Thoracic aorta (tissue), 2 donors: ENCODE data around the gene GBP5. TPM values are rescaled to one million over a fixed set of nuclear protein-coding genes. Genes with fewer than 3 reads are reported as not detected.

Source experiments
- ATAC-seq: fragments of 150-250 bp; one replicate; pipeline ENCODE4 v1.8.0; 2017; ENCODE audit warnings: low read depth; ENCODE audit not compliant: insufficient number of reproducible peaks, low FRiP score
- DNase-seq: peaks from one replicate; pipeline ENCODE4 v3.0.0-alpha.2; 2020; ENCODE audit warnings: low spot score
- H3K27ac ChIP-seq, 2 donors: fragments of 200-600 bp; sonication (generic); 1 replicate in 1 of 2; 2 replicates in 1 of 2; pipeline ENCODE4 v1.5.1; 2016; ENCODE audit warnings: mild to moderate bottlenecking in 2 of 2, moderate library complexity in 2 of 2
- H3K27me3 ChIP-seq: fragments of 200-600 bp; sonication (generic); replicated peaks from 2 replicates; pipeline ENCODE4 v1.6.0; 2016; ENCODE audit warnings: mild to moderate bottlenecking; ENCODE audit not compliant: insufficient read depth
- H3K36me3 ChIP-seq: fragments of 200-600 bp; sonication (generic); one replicate; pipeline ENCODE4 v1.5.1; 2016
- H3K4me1 ChIP-seq, 2 donors: fragments of 200-600 bp; sonication (generic); 1 replicate in 1 of 2; 2 replicates in 1 of 2; pipeline versions ENCODE4 v1.5.1 to v1.6.0; 2016; ENCODE audit warnings: low read depth in 2 of 2, mild to moderate bottlenecking in 1 of 2; ENCODE audit not compliant: control insufficient read depth in 1 of 2
- H3K4me3 ChIP-seq: fragments of 200-600 bp; sonication (generic); 2 replicates; pipeline ENCODE4 v1.5.1; 2016; ENCODE audit warnings: mild to moderate bottlenecking
- H3K9me3 ChIP-seq: fragments of 200-600 bp; sonication (generic); 2 replicates; pipeline ENCODE4 v1.5.1; 2016
- CTCF ChIP-seq: fragments of 200-600 bp; sonication (generic); IDR thresholded peaks from one replicate; pipeline ENCODE4 v1.5.1; 2019; ENCODE audit warnings: antibody characterized with exemption
- total RNA-seq, 2 donors: library from RNA; depleted of rRNA; stranded (reverse); fragments of >200 nt; gene quantifications; one replicate each; pipeline versions ENCODE4 v1.1.0 to v1.2.3, GENCODE V29; 2016

Gene GBP5
- total RNA-seq, 2 donors from 2014 or later: 7.3 to 15.8 TPM

GRCh38 chr1:89310505-89310904 lies 37.8 kb upstream of the GBP5 start:
- Histone ChIP-seq H3K4me3 (peak overlapping the region; percentile 10), H3K27ac (no peak overlapping the region)
- no peak for TF ChIP-seq CTCF

DNA sequence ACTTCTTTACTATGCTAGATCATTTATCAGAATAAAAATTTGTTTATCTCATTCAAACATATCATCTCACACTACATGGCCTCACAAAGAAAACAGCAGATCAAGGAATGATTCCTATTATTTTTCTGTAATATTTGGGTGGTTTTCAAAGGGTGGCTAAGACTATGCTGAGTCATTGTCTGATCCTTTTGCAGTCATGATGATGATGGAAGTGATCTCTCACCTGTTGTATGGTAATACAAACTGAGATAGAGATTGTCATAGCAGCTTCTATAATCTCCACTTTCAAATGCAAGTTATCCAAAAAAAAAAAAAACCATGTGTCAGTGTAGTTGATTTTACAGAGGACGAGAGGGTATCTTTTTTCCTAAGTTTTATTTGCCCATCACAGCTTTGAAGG lies 37.2 kb upstream of the GBP5 start:
- H3K4me1 ChIP-seq: peaks cover 17 to 23% of the 10 kb centered on the region in 2 donors
- no peak overlapping the region for H3K27ac ChIP-seq
- no peaks in the 10 kb centered on the region for H3K36me3 ChIP-seq
- H3K9me3 ChIP-seq: no peaks in the 10 kb centered on the region
- no peak for DNase-seq
- ATAC-seq: no peak
- TF ChIP-seq CTCF: no peak
- H3K27me3 ChIP-seq: no peaks in the 10 kb centered on the region
- H3K4me3 ChIP-seq: no peak overlapping the region

More at GRCh38 chr1:89310505-89310904, 37.8 kb upstream of the GBP5 start:
- peaks cover 17 to 23% of the 10 kb centered on the region in 2 donors for H3K4me1 ChIP-seq
- no peaks in the 10 kb centered on the region for H3K9me3 ChIP-seq
- ATAC-seq: no peak
- DNase-seq: no peak
- no peaks in the 10 kb centered on the region for H3K36me3 ChIP-seq
- H3K27me3 ChIP-seq: no peaks in the 10 kb centered on the region

- H3K36me3 ChIP-seq: no peaks in the 10 kb centered on the region
- H3K4me3 ChIP-seq: no peak overlapping the region
- H3K27ac ChIP-seq: no peak overlapping the region
- DNase-seq (no peak), ATAC-seq (no peak)
- H3K4me1 ChIP-seq: peaks cover 13 to 17% of the 10 kb centered on the region in 2 donors
- no peaks in the 10 kb centered on the region for H3K9me3 ChIP-seq
- no peaks in the 10 kb centered on the region for H3K27me3 ChIP-seq
- no peak for TF ChIP-seq CTCF
Measured at GRCh38 chr1:89306273-89306672, 33.6 kb upstream of the GBP5 start.

- H3K9me3 ChIP-seq: no peaks in the 10 kb centered on the region
- no peak for DNase-seq
- H3K4me3 ChIP-seq: no peak overlapping the region
- H3K4me1 ChIP-seq: peaks cover 5 to 9% of the 10 kb centered on the region in 2 donors
- no peaks in the 10 kb centered on the region for H3K36me3 ChIP-seq
- no peak for TF ChIP-seq CTCF
- no peaks in the 10 kb centered on the region for H3K27me3 ChIP-seq
- H3K27ac ChIP-seq: no peak overlapping the region
- no peak for ATAC-seq
Measured at GRCh38 chr1:89305493-89305892, 32.8 kb upstream of the GBP5 start.

DNA sequence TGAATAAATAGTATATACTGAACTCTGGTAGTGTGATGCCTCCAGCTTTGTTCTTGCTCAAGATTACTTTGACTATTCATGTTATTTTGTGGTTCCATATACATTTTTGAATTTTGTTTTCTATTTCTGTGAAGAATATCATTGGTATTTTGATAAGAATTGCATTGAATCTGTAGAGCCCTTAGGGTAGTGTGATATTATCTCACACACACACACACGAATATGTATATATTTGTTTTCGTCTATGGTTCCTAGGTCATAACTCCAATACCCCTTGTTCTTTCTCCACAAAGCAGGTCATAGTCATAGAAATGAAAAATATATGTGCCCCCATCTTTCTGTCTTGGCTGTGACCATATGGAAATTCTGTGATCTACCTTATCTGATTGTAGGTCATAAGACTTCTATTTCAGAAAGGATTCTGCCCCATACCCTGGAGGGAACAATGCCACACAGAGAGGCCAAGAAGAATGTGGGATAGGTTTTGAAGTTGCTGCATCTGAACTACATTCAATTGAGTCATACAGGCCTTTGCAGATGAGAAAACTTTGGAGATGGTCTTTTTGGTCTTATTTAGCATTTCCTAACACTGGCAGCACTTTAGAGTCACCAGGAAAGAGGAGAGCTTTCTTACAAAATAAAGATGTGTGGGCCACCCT lies 32.0 kb upstream of the GBP5 start:
- Histone ChIP-seq H3K4me1 (peaks cover 0 to 1% of the 10 kb centered on the region in 2 donors), H3K9me3 (no peaks in the 10 kb centered on the region), H3K27ac (no peak overlapping the region), H3K27me3 (no peaks in the 10 kb centered on the region), H3K36me3 (no peaks in the 10 kb centered on the region), H3K4me3 (no peak overlapping the region)
- DNase-seq: no peak
- no peak for ATAC-seq
- TF ChIP-seq CTCF: no peak
